Measurements from ENCODE around the gene TIMELESS. TPM values are rescaled to one million over a fixed set of nuclear protein-coding genes. Genes with fewer than 3 reads are reported as not detected.

Gene TIMELESS
- polyA plus RNA-seq, 2 of the 4 experiments (the other 2 are of a cell fraction) = 17.6 to 60.1 TPM

DNA sequence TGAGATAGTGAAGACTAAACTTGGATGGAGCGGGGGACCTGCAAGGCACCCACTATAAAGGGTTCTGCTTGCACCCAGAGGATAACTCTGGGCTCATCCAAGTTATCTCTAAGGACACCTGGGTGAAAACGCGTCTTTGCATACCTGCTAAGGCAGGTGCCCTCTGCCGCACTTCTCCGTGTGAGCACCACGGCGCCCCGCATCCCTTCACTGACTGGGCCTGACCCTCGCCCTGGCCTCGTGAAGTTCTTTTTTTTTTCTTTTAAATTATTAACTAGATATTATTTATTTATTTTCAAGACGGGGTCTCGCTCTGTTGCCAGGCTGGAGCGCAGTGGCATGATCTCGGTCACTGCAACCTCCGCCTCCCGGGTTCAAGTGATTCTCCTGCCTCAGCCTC is 66.6 kb downstream of the TIMELESS start:
- Histone ChIP-seq H3K4me1 (no peaks in the 10 kb centered on the region), H3K27ac (no peak overlapping the region), H3K4me2 (no peak overlapping the region), H3K4me3 (no peak overlapping the region), H3K9me3 (no peaks in the 10 kb centered on the region)
- TF ChIP-seq TP53 (CRISPR knock-in tag; IDR thresholded peaks at IDR 0.05) (no peak), KDM5A (IDR thresholded peaks at IDR 0.05) (no peak), BCL3 (IDR thresholded peaks at IDR 0.05) (no peak), HOXB5 (CRISPR knock-in tag; IDR thresholded peaks at IDR 0.05) (no peak), HES2 (IDR thresholded peaks at IDR 0.05) (no peak), EP300 (IDR thresholded peaks at IDR 0.05) (no peak), RAD21 (conservative IDR thresholded peaks at IDR 0.05 in 1 of 2, IDR thresholded peaks at IDR 0.05 in 1 of 2) (no peak)
- ChIA-PET CTCF (interaction anchor here (0.6 to 1.0 kb wide), 3 partner anchors 10 to 327 kb away, joined by 3 to 4 read pairs (median 3); partner anchors contain the start of gene STAT2), POLR2A (no interaction called here)
- no peak for ATAC-seq
- no peak for FAIRE-seq
- 69% methylated on average over 15 of the region's 16 CpGs for WGBS (ENCODE audit: missing lambda C conversion rate)
- no peak for DNase-seq (ENCODE audit: low read depth in 1 of 2, low spot score in 1 of 2)

- Histone ChIP-seq H3K9me3 (peaks cover 8% of the 10 kb centered on the region; the same call in 1 of the 3 replicates), H3K4me1 (no peaks in the 10 kb centered on the region), H3K4me3 (no peak overlapping the region), H3K27ac (no peak overlapping the region), H3K4me2 (no peak overlapping the region)
- no peak for DNase-seq (ENCODE audit: low read depth in 1 of 2, low spot score in 1 of 2)
- TF ChIP-seq GATA3 (IDR thresholded peaks at IDR 0.05; ENCODE audit: borderline replicate concordance) (no peak), PHF8 (IDR thresholded peaks at IDR 0.05; ENCODE audit: borderline replicate concordance, low read depth) (no peak), EHMT2 (IDR thresholded peaks at IDR 0.05; ENCODE audit: low read depth) (no peak), MAFK (IDR thresholded peaks at IDR 0.05; ENCODE audit: partially characterized antibody) (no peak), PBX3 (IDR thresholded peaks at IDR 0.05) (no peak), RARB (CRISPR knock-in tag; IDR thresholded peaks at IDR 0.05) (no peak), JUNB (IDR thresholded peaks at IDR 0.05) (no peak), E2F6 (IDR thresholded peaks at IDR 0.05; ENCODE audit: borderline replicate concordance, low read depth) (no peak), SMC3 (IDR thresholded peaks at IDR 0.05) (no peak), CBX2 (IDR thresholded peaks at IDR 0.05; ENCODE audit: borderline replicate concordance, low read depth) (no peak), HES2 (IDR thresholded peaks at IDR 0.05) (no peak), FOXS1 (CRISPR knock-in tag; IDR thresholded peaks at IDR 0.05) (no peak), RAD21 (conservative IDR thresholded peaks at IDR 0.05 in 1 of 2, IDR thresholded peaks at IDR 0.05 in 1 of 2) (no peak), EHF (CRISPR knock-in tag; IDR thresholded peaks at IDR 0.05) (no peak), RFX5 (IDR thresholded peaks at IDR 0.05) (no peak), ZC3H11A (IDR thresholded peaks at IDR 0.05) (no peak), HOXA7 (CRISPR knock-in tag; IDR thresholded peaks at IDR 0.05) (no peak), MAZ (IDR thresholded peaks at IDR 0.05; ENCODE audit: borderline replicate concordance, low read depth, low read length) (no peak), HDAC2 (IDR thresholded peaks at IDR 0.05) (no peak)
- TF ChIP-seq, protein P1, sequence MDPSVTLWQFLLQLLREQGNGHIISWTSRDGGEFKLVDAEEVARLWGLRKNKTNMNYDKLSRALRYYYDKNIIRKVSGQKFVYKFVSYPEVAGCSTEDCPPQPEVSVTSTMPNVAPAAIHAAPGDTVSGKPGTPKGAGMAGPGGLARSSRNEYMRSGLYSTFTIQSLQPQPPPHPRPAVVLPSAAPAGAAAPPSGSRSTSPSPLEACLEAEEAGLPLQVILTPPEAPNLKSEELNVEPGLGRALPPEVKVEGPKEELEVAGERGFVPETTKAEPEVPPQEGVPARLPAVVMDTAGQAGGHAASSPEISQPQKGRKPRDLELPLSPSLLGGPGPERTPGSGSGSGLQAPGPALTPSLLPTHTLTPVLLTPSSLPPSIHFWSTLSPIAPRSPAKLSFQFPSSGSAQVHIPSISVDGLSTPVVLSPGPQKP (IDR thresholded peaks at IDR 0.05; ENCODE audit: low read depth, low read length) = no peak
- ChIA-PET CTCF (interaction anchor here (0.6 to 2.6 kb wide), 5 partner anchors 8 to 446 kb away, joined by 3 to 9 read pairs (median 3); no protein-coding TSS in a partner anchor), POLR2A (interaction anchor here (0.5 kb wide), 1 partner anchor 20 kb away, joined by 4 read pairs; no protein-coding TSS in a partner anchor)
- no peak for ATAC-seq
- FAIRE-seq = no peak
- WGBS (ENCODE audit: missing lambda C conversion rate) = 56% methylated on average over 1 of the region's 1 CpG
These were observed 71.3 kb downstream of the TIMELESS start for GRCh38 chr12:56377989-56378316.

All from A549 (cell line).